HG03045 (cell line): ENCODE measurements around the gene LRRC45.

Source experiments
- ATAC-seq: cut with Tn5 transposase; IDR thresholded peaks from one replicate; pipeline ENCODE4 v1.9.1; 2021; ENCODE audit warnings: mild to moderate bottlenecking, moderate library complexity; ENCODE audit not compliant: unreplicated experiment

LRRC45 gene

DNA sequence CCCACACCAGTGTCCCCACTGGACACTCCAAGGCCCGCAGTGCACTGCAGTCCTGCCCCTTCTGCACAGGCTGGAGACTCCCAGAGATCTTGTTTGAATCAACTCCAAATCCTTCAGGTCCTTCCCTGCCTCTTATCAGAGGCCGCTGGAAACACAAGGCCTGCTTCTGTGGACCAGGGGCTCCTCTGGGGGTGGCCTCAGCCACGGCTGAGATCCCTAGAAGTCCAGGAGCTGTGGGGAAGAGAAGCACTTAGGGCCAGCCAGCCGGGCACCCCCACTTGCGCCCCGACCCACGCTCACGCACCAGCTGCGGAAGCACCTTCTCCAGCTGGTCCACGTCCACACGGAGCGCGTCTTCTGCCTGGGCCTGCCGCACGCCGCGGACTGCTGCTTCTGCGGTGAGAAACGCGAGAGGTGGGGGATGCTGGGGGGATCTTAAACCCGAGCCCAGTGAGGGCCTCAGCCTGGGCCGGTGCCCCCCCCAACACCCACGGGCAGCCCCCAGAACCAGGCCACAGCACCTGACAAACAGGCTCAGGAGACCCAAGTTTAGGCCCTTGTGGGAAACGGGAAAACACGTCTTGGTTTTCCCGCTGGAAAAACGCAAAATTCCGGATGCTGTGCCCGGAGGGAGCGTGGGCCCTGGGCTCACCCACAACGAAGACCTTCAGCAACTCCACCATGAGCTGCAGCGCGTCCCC is 4.0 kb upstream of the LRRC45 start:
- no peak for ATAC-seq

DNA sequence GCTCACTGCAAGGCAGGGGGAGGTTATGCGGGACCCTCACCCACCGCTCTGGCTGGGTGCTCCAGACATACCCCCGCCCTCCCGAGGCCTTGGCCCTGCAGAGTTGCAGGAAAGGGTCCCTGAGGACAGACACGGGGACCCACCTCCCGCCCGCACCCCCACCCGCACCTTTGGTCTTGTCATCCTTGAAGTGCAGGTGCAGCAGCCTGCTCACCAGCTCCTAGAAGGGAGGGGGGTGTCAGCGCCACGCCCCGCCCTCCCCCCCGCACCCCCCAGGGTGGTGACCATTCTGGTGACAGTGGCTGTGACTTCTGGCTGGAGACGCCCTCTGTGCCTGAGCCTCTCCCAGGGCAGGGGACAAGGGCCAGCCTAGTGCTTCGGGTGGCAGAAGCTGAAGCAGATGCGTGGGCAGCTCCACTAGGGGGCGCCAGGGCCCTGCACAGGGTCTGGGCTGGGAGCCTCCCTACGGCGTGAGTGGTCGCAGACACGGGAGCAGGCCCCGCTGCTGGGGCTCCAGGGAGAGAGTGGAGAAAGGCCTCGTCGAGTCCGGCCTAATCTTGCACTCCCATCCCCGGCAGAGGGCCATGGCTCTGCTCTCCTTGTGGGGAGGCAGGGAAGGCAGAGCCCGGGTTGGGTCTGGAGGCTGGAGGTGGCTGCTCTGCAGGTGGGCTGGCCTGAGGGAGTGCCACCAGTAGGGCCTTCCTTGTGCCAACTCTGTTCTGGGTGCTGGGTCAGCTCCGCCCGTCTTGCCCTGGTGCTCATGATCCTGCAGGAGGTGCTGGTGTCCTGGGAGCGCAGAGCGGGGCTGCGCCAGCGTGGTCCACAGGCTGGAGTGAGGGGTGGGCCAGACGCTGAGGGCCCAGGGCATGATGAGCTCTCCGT is 3.2 kb upstream of the LRRC45 start:
- no peak for ATAC-seq

DNA sequence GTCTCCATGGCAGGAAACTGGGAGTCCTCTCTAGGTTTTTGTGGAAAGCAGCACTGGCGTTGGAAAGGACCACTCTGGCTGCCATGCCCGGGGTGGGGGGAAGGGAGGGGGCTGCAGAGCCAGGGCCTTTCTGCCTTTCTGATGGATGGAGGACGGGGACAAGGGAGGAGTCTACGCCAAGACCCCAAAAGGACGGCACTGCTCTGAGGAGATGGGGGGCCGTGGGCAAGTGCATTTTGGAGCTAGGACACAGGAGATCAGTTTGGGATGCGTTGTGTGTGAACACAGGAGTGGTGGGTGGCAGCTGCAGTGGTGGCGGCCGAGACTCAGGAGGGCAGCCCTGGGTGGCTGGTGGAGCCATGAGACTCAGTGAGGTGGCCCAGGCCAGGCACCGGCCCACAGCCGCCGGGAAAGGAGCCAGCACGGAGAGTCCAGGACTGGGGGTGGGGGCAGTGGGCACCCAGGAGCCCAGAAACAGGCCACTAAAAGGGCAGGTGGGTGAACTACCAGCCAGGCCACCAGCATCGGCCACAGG is 2.5 kb upstream of the LRRC45 start:
- ATAC-seq, result no peak

DNA sequence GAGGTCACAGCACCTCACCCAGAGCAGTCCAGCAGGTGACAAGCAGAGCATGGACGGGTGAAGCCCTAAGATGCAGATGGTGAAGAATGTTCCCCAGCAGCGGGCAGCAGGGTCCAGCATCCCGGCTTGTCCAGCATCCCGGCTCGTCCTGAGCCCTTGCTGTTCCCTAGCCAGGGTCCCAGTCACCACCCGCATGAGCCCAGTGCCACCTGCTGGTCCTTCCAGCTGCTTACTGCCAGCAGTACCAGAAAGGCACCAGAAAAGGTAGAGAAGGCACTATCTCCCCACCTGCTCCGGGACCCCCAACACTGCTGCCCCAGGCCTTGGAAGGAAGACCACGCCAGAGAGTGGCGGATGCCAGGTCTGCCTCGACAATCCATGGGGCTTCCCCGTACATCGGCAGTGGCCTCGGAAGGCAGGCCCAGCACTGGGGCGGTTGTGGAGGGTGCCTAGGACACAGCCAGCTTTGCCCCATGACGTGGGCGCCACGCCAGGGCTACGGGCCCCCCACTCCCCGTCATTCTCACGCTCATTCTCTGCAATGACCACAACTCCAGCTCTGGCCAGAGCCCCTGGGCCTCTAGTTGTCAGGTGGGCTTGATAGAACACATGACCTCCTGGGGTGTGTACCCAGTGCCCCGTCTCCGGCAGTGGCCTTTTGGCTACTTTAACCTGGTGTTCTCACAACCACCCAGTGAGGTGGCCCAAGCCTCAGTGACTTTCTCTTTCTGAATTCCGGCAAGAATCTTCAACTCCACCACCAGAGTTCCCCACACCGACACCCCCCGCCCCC is 1.8 kb upstream of the LRRC45 start:
- ATAC-seq, result no peak

DNA sequence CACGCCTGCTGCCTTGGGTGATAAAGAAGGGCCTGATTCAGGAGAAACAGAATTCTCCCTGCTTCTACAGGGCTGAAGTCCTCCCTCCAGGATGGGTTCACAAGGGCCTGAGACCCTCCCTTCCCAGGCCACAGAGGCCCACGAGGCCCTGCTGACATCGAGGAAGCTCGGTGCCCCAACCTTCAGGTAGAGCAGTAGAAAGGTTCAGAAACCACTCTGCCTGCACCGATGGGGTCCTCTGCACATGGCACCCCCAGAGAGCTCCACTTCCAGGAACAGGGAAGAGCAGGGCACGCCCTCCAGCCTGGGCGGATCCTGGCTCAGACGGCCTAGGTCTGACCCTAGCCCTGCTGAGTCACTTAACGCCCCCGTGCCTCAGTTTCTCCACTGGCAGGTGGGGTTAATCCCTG is 1.2 kb upstream of the LRRC45 start:
- no peak for ATAC-seq

DNA sequence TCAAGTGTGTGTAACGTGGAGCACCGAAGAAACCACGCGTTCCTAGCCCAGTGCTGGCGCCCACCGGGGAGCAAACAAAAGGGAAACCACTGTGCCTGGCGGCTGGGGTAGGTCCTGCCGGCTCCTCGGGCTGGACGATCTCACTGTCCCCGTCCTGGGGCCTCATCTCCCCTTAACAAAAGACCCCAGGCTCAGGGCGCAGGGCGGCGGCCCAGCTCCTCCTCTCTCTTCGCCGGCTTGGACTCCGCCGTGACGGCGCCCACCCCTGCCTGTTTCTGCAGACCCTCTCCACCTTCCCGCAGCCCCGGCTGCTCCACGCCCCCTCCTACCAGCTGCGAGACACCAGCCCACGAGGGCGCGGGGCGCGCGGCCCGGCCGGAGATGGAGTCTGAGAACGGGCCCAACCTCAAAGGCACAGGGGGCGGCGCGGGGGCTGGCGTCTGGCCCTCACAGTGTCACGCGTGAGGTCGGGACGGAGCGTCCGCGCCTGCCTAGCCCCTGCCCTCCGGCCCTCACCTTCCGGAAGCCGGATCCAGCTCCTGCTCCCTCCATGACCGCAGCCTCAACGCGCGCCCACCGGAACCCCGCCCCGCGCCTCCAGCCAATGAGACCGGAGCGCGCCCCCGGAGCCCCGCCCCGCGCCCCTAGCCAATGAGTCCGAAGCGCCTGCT is 660 bp upstream of the LRRC45 start, which contains the start of gene CENPX:
TSS of gene CENPX (minus strand) at position 569 of the 671 bp plus-strand sequence. CDS start at position 552, 17 bp downstream.
- peak; percentile 16 for ATAC-seq

DNA sequence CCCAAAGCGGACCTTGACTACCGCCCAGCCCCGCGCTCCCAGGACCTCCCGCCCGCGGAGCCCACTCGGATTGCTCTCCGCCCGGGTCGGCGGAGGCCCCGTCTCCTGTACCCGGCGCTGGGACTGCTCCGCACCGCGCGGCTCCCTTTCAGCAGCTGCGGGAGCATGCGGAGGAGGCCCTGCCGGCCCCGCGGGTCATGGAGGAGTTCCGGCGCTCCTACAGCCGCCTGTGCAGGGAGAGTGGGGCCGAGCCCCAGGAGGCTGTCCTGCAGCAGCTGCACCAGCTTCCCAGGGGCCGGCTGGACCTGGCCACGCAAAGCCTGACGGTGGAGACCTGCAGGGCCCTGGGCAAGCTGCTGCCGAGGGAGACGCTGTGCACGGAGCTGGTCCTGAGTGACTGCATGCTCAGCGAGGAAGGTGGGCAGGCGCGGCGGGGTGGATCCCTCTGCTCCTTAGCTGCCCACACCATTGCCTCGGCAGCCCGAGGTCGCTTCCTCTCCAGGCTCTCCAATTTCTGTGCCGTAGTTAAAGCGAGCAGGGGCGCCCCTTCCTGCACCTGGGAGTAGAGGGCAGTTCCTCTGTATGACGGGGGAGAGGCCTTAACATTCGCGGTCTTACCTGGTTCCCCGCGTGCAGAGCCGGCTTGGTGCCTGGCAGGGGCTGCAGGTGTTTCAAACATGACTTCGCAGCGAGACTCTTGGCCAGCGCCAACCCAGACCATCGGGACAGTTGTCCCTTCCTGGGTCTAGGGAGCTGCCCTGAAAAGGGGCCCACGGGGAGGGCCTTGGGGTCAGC is 539 bp downstream of the LRRC45 start:
- no peak for ATAC-seq

DNA sequence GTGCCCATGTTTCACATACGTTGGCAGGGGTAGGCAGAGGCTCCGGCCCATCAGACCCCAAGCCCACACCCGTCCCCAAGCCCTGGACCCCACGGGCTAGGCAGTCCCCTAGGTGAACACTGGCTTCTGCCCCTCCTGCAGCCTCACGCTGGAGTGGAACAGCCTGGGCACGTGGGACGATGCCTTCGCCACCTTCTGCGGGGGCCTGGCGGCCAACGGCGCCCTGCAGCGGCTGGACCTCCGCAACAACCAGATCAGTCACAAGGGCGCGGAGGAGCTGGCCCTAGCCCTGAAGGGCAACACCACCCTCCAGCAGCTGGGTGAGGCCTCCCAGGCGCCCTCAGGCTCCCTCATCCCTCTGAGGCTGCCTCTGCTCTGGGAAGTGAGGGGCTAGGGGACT is 1.8 kb downstream of the LRRC45 start:
- no peak for ATAC-seq

DNA sequence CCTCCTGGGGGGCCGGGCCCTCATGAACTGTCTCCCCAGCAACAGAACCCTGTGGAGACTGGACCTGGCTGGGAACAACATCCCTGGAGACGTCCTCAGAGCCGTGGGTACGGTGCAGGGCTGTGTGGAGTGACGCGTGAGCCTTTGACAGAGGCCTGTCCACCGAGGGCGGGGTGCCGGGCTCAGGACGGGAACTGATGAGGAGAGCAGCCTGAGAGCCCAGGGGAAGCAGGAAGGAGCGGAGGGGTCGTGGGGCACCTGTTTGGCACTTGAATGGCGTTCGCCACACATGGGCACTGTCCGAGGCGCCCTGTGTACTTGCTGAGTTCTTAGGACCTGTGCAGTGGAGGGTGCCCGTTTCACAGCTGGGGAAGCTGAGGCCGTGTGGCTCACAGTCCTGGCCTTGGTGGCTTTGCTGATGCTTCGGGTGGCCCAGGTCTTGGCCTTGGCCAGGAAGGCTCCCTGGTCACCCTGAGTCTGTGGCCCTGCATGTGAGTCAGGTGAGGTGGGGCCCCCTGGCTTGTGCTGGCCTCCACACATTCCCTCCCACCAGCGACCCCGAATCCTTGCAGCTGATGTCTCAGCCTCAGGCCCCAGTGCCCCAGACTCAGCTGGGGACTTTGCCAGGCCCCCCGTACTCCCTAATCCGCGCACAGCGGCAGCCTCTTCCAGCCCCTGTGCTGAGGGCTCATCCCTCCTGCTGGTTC is 2.4 kb downstream of the LRRC45 start:
- ATAC-seq, result no peak

DNA sequence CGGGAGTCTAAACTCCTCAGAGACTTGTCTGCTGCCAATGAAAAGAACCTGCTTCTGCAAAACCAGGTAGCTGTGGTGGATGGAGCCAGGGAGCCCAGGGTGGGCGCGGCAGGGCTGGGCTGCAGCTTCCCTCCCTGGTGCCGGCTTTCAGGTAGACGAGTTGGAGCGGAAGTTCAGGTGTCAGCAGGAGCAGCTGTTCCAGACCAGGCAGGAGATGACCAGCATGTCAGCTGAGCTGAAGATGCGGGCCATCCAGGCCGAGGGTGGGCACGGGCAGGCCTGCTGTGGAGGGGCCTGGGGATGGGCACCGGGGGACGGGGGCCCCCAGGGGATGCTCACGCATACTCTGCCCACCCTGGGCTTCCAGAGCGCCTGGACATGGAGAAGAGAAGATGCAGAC is 5.1 kb downstream of the LRRC45 start:
- no peak for ATAC-seq

DNA sequence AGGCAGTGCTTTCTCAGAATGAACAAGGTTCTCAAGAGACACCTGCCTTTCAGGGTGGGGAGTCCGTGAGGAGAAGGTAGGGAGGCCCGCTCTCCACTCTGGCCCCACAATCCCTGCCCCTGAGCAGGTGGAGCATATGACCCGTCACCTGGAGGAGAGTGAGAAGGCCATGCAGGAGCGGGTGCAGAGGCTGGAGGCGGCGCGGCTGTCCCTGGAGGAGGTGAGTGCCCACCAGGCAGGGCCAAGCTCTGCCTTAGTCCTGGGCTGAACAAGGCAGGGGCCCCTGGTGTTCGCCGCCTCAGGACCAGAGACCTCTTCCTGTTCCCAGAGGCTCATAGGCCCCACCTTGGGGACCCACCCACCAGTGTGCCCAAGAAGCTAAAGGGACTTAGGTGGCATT is 5.9 kb downstream of the LRRC45 start:
- ATAC-seq, result no peak

DNA sequence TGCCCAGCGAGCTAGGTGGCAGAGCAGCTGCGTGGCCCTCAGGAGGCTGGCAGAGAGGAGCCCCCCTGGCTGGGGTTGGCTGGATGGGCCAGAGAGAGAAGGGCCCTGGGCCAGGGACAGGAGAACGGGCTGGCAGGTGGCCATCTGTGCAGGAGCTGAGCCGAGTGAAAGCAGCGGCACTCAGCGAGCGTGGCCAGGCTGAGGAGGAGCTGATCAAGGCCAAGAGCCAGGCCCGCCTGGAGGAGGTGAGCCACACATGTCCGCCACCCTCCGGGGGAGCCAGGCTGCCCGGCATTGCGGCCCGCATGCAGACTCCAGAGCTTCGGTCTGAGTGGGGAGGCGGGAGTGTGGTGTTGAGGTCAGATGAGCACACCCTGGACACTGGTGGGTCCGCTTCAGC is 6.3 kb downstream of the LRRC45 start:
- ATAC-seq, result no peak

DNA sequence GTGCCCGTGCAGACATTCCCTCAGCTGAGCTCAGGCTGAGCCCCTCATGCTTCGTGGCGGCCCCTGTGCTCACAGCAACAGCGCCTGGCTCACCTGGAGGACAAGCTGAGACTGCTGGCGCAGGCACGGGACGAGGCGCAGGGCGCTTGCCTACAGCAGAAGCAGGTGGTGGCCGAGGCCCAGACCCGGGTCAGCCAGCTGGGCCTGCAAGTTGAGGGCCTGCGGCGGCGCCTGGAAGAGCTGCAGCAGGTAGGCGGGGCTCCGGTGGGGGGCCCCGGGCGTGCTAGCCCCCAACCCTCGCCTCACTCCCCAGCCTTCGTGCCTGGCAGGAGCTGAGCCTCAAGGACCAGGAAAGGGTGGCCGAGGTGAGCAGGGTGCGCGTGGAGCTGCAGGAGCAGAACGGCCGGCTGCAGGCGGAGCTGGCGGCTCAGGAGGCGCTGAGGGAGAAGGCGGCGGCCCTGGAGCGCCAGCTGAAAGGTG is 6.9 kb downstream of the LRRC45 start:
- no peak for ATAC-seq

DNA sequence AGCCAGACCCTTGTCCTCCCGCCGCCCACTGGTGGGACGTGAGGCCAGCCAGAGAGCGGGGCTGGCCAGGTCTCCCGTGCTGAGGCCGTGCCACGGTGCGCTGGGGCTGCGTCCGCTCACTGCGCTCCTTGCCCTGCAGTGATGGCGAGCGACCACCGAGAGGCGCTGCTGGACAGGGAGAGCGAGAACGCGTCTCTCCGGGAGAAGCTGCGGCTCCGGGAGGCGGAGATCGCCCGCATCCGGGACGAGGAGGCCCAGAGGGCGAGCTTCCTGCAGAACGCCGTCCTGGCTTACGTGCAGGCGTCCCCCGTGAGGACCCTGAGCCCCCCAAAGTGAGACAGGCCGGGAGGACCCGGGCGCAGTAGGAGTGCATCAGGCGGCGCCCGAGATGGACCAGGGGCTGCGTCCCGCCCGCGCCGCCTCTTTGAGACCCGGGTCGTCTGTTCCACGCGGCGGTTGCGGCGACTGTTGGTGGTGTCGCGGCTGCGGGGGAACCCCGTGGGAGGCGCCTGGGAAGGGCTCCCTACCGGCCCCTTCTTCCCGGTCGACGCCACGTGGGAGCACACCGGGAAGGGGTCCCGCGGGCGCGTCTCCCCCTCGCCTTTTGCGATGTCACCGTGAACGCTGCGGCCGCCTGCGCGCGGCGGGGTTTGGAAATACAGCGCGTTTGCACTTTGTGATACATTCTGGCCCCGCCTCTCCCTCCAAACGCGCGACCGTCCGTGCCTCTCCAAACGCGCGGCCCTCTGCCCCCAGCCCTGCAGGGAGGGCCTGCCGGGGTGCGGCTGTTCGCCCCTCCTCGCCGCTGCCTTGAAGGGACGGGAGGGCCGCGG is 7.6 kb downstream of the LRRC45 start:
- ATAC-seq, result no peak

DNA sequence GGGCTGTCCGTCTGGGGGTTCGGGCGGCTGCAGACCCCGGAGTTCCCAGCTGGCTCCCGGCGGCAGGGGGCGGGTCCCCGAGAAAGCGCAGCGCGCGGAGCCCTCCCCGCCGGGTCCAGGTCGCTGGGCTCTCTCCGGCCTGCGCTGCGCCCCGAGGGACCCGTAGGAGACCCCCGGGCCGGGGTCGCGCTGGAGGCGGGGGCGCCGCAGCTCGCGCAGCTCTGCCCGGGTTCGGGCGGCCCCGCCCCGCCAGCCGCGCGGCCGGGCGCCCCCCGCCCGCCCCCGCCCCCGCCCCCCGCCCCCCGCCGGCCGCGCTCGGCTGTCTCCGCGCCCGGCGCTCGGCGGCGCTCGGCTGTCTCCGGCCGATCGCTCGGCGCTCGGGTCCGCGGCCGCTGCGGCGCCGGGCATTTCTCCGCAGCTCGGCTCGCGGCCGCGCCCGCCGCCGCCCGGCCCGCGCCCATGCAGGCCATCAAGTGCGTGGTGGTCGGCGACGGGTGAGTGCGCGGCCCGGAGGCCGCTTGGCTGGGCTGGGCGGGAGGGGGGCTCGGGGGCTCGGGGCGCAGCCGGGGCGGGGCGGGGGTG is 8.3 kb downstream of the LRRC45 start, which contains the start of gene RAC3:
TSS of gene RAC3 (plus strand) at position 376 of the 582 bp plus-strand sequence. CDS start at position 460, 84 bp downstream.
- no peak for ATAC-seq

DNA sequence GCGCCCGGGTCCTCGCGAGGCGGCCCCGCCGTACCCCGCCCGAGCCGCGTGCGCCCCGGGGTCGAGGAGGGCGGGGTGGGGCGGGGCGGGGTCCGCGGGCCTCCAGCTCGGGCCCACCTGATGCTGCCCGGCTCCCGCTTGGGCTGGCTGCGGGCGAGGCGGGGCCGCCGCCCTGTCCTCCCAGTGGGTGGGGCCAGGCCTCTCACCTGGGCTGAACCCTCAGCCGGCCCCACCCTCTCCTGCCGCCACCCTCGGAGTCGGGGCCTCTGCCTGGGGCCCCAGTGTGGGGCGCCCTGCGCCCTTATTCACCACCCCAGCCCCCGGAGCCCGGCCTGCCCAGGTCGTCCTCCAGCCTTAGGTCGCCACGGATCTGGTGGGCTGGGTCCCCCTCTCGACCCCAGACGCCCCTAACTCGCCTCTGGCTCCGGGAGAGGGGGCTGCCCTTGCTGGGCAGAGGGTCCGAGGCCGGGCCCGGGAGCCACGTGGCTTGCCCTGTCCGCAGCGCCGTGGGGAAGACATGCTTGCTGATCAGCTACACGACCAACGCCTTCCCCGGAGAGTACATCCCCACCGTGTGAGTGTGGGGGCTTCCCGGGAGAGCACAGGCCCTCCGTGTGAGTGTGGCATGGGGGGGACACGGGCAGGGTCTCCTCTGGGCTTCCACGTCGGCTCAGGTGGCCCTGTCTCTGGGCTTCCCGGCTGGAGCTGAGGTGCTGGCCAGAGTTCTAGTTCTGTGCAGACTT is 9.0 kb downstream of the LRRC45 start:
- no peak for ATAC-seq
